Measurements from ENCODE around the gene MSI1.
"Not testable (repeated sequence)": the region's sequence is repeated elsewhere in the genome, so short reads cannot be mapped to it uniquely, and the experiment has no call there.

The MSI1 gene

GRCh38 chr12:120356567-120357030 lies 12.4 kb downstream of the MSI1 start:
- peak overlapping the region; percentile 68 for H3K27ac Mint-ChIP-seq
- no peak overlapping the region for H3K4me3 Mint-ChIP-seq
- no peaks in the 10 kb centered on the region for H3K9me3 Mint-ChIP-seq
- DNase-seq (peak; percentile 56), ATAC-seq (replicated peaks) (peak; percentile 93 to 97)
- peaks cover 2 to 3% of the 10 kb centered on the region in 2 donors for H3K4me1 Mint-ChIP-seq
- H3K27me3 Mint-ChIP-seq, result peaks cover 46 to 61% of the 10 kb centered on the region in 2 donors
- H3K36me3 Mint-ChIP-seq, result no peaks in the 10 kb centered on the region

DNA sequence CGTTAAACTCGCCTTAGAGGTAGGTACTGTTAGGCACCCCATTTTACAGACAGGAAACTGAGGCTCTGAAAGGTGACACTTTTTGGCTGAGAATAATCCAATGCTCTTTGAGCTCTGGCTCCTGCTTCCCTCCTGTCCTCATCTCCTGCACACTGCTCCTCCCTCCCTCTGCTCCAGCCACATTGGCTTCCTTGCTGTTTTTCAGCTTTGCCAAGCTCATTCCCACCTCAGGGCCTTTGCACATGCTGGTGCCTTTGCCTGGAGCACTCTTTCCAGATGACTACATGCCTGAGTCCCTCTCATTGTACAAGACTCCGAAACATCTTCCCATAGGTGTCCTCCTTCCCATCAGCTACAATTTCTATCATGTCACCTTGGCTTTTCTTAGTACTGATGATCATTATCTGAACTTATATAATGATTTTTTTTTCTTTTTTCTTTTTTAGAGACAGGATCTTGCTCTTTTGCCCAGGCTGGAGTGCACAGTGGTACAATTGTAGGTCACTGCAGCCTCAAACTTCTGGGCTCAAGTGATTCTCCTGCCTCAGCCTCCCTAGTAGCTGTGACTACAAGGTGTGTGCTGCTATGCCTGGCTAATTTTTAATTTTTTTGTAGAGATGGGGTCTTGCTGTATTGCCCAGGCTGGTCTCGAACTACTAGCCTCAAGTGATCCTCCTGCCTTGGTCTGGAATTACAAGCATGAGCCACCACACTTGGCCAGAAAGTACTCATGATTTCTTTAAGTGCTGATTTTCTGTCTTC lies 15.2 kb downstream of the MSI1 start:
- peaks cover 32 to 51% of the 10 kb centered on the region in 2 donors for H3K27me3 Mint-ChIP-seq
- no peak overlapping the region for H3K27ac Mint-ChIP-seq
- H3K4me3 Mint-ChIP-seq, result no peak overlapping the region
- DNase-seq (no peak), ATAC-seq (replicated peaks) (no peak)
- no peaks in the 10 kb centered on the region for H3K9me3 Mint-ChIP-seq
- H3K4me1 Mint-ChIP-seq, result peaks cover 0 to 3% of the 10 kb centered on the region in 2 donors
- no peaks in the 10 kb centered on the region for H3K36me3 Mint-ChIP-seq

- Mint-ChIP-seq H3K4me3 (no peak overlapping the region), H3K9me3 (no peaks in the 10 kb centered on the region), H3K36me3 (no peaks in the 10 kb centered on the region), H3K27ac (no peak overlapping the region), H3K27me3 (peaks cover 31 to 49% of the 10 kb centered on the region in 2 donors), H3K4me1 (peaks cover 0 to 3% of the 10 kb centered on the region in 2 donors)
- ATAC-seq (replicated peaks) (no peak), DNase-seq (no peak)
These were observed 15.8 kb downstream of the MSI1 start for GRCh38 chr12:120353136-120353535.

DNA sequence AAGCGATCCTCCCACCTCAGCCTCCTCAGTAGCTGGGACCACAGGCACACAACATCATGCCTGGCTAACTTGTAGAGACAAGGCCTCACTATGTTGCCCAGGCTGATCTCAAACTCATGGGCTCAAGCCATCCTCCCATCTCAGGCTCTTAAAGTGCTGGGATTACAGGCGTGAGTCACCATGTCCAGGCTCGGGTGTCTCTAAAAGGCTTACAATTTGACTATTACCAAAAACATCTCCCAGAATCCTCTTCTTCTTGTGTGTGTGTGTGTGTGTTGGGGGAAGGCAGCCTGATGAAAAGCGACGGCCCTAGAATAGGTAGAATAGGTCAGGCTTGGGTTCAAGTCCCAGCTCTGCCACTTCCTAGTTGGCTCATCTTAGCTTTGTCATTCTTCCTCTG lies 16.8 kb downstream of the MSI1 start:
- H3K27me3 Mint-ChIP-seq, result peaks cover 25 to 44% of the 10 kb centered on the region in 2 donors
- H3K36me3 Mint-ChIP-seq, result no peaks in the 10 kb centered on the region
- no peak overlapping the region for H3K27ac Mint-ChIP-seq
- peaks cover 0 to 3% of the 10 kb centered on the region in 2 donors for H3K4me1 Mint-ChIP-seq
- H3K9me3 Mint-ChIP-seq, result no peaks in the 10 kb centered on the region
- ATAC-seq (replicated peaks), result no peak
- H3K4me3 Mint-ChIP-seq, result no peak overlapping the region
- DNase-seq, result no peak

GRCh38 chr12:120350576-120351350 lies 18.2 kb downstream of the MSI1 start:
- H3K27me3 Mint-ChIP-seq, result peaks cover 30 to 49% of the 10 kb centered on the region in 2 donors
- H3K4me1 Mint-ChIP-seq, result no peaks in the 10 kb centered on the region
- H3K9me3 Mint-ChIP-seq, result no peaks in the 10 kb centered on the region
- H3K36me3 Mint-ChIP-seq, result no peaks in the 10 kb centered on the region
- no peak overlapping the region for H3K27ac Mint-ChIP-seq
- H3K4me3 Mint-ChIP-seq, result no peak overlapping the region
- DNase-seq, result no peak
- ATAC-seq (replicated peaks), result no peak

- Mint-ChIP-seq H3K9me3 (no peaks in the 10 kb centered on the region), H3K36me3 (no peaks in the 10 kb centered on the region), H3K27ac (no peak overlapping the region), H3K27me3 (peaks cover 31 to 38% of the 10 kb centered on the region in 2 donors), H3K4me3 (no peak overlapping the region), H3K4me1 (no peaks in the 10 kb centered on the region)
- ATAC-seq (replicated peaks), result no peak
- no peak for DNase-seq
These were observed 21.2 kb downstream of the MSI1 start for GRCh38 chr12:120347766-120348165.

DNA sequence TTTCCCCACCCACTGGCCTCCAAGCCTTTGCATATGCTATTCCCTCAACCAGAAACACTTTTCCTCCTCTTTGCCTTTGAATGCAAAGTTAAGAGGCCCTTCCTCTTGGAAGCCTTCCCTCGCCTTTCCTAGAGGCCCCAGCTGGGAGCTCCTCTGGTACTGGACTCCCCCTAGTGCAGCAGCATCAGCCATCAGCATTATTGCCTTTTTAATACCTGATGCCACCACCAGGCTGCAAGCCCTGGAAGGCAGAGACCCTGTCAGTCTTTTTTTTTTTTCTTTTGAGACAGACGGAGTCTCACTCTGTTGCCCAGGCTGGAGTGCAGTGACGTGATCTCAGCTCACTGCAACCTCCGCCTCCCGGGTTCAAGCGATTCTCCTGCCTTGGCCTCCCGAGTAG lies 22.3 kb downstream of the MSI1 start:
- no peak for ATAC-seq (replicated peaks)
- H3K27ac Mint-ChIP-seq, result peak overlapping the region; percentile 44
- H3K27me3 Mint-ChIP-seq, result peaks cover 26 to 40% of the 10 kb centered on the region in 2 donors
- no peak overlapping the region for H3K4me3 Mint-ChIP-seq
- DNase-seq, result no peak
- H3K9me3 Mint-ChIP-seq, result no peaks in the 10 kb centered on the region
- H3K36me3 Mint-ChIP-seq, result no peaks in the 10 kb centered on the region
- H3K4me1 Mint-ChIP-seq, result no peaks in the 10 kb centered on the region

DNA sequence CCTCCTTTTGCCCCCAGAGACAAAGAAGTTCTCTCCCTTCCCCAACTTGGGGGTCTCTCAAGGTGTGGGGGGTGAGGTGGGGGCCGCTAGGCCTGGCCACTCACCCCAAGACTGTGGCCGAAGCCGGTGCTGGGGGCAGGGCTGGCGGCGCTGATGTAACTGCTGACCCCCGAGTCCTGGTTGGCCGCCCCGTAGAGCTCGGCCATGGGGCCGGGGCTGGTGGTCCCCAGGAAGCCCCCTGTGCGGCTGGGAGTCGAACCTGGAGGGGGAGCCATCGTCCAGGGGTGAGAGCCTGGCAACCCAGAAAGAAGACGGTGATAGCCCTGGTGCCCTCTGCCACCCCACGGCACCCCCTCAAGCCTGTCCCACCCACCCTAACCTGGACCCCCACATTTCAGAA lies 22.9 kb downstream of the MSI1 start:
- no peak for DNase-seq
- H3K9me3 Mint-ChIP-seq, result no peaks in the 10 kb centered on the region
- H3K4me3 Mint-ChIP-seq, result no peak overlapping the region
- no peaks in the 10 kb centered on the region for H3K4me1 Mint-ChIP-seq
- no peaks in the 10 kb centered on the region for H3K36me3 Mint-ChIP-seq
- no peak for ATAC-seq (replicated peaks)
- H3K27me3 Mint-ChIP-seq, result peaks cover 24 to 46% of the 10 kb centered on the region in 2 donors
- H3K27ac Mint-ChIP-seq, result no peak overlapping the region

- no peak overlapping the region for H3K27ac Mint-ChIP-seq
- H3K36me3 Mint-ChIP-seq, result no peaks in the 10 kb centered on the region
- peaks cover 1 to 2% of the 10 kb centered on the region in 2 donors for H3K9me3 Mint-ChIP-seq
- no peaks in the 10 kb centered on the region for H3K4me1 Mint-ChIP-seq
- H3K27me3 Mint-ChIP-seq, result peaks cover 20 to 33% of the 10 kb centered on the region in 2 donors
- ATAC-seq (replicated peaks) (no peak), DNase-seq (no peak)
- H3K4me3 Mint-ChIP-seq, result no peak overlapping the region
These were observed 25.3 kb downstream of the MSI1 start for GRCh38 chr12:120343692-120344091.

- Mint-ChIP-seq H3K27me3 (peaks cover 19 to 30% of the 10 kb centered on the region in 2 donors), H3K9me3 (peaks cover 6% of the 10 kb centered on the region in 2 donors), H3K27ac (no peak overlapping the region), H3K36me3 (peaks cover 0 to under 1% of the 10 kb centered on the region in 2 donors), H3K4me3 (no peak overlapping the region), H3K4me1 (no peaks in the 10 kb centered on the region)
- no peak for ATAC-seq (replicated peaks)
- no peak for DNase-seq
These were observed 25.9 kb downstream of the MSI1 start for GRCh38 chr12:120343039-120343537.

- H3K9me3 Mint-ChIP-seq, result peaks cover 12 to 13% of the 10 kb centered on the region in 2 donors
- no peak for DNase-seq
- peaks cover 15 to 26% of the 10 kb centered on the region in 2 donors for H3K27me3 Mint-ChIP-seq
- peaks cover 0 to 7% of the 10 kb centered on the region in 2 donors for H3K36me3 Mint-ChIP-seq
- no peak for ATAC-seq (replicated peaks)
- H3K4me3 Mint-ChIP-seq, result no peak overlapping the region
- H3K27ac Mint-ChIP-seq, result no peak overlapping the region
- no peaks in the 10 kb centered on the region for H3K4me1 Mint-ChIP-seq
These were observed 26.6 kb downstream of the MSI1 start for GRCh38 chr12:120342175-120343038.

GRCh38 chr12:120339256-120339655 lies 29.7 kb downstream of the MSI1 start:
- Mint-ChIP-seq H3K4me3 (no peak overlapping the region), H3K9me3 (peaks cover 25 to 26% of the 10 kb centered on the region in 2 donors), H3K36me3 (peaks cover 0 to 12% of the 10 kb centered on the region in 2 donors), H3K27me3 (peaks cover 9% of the 10 kb centered on the region in 2 donors), H3K4me1 (peaks cover 8 to 12% of the 10 kb centered on the region in 2 donors), H3K27ac (no peak overlapping the region)
- ATAC-seq (replicated peaks), result no peak
- no peak for DNase-seq

DNA sequence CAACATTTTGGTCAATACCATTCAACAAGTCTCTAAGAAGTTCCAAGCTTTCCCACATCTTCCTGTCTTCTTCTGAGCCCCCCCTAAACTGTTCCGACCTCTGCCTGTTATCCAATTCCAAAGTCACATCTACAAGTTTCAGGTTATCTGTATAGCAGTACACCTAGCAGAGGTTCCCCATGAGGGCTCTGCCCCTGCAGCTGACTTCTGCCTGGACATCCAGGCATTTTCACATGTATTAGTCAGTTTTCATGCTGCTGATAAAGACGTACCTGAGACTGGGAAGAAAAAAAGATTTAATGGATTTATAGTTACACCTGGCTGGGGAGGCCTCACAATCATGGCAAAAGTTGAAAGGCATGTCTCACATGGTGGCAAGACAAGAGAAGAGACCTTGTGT lies 31.2 kb downstream of the MSI1 start:
- Mint-ChIP-seq H3K36me3 (peaks cover 0 to 12% of the 10 kb centered on the region in 2 donors), H3K9me3 (peaks cover 25 to 26% of the 10 kb centered on the region in 2 donors)

DNA sequence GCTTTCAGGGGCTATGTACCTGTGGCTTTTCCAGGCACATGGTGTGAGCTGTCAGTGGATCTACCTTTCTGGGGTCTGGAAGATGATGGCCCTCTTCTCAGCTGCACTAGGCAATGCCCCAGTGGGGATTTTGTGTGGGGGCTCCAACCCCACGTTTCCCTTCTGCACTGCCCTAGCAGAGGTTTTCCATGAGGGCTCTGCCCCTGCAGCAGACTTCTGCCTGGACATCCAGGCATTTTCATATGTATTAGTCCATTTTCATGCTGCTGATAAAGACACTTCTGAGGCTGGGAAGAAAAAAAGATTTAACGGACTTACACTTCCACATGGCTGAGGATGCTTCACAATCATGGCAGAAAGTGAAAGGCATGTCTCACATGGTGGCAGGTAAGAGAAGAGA lies 32.6 kb downstream of the MSI1 start:
- not testable (repeated sequence) for H3K27me3 Mint-ChIP-seq; DNase-seq; H3K27ac Mint-ChIP-seq; H3K4me3 Mint-ChIP-seq; ATAC-seq (replicated peaks)
- Mint-ChIP-seq H3K9me3 (peaks cover 25 to 26% of the 10 kb centered on the region in 2 donors), H3K36me3 (peaks cover 0 to 12% of the 10 kb centered on the region in 2 donors), H3K4me1 (peaks cover 8 to 12% of the 10 kb centered on the region in 2 donors)

More for the DNA sequence above, 31.2 kb downstream of the MSI1 start:
- Mint-ChIP-seq H3K27me3 (peaks cover 4 to 9% of the 10 kb centered on the region in 2 donors), H3K4me3 (no peak overlapping the region), H3K4me1 (peaks cover 8 to 12% of the 10 kb centered on the region in 2 donors), H3K27ac (peak overlapping the region; percentile 77)
- DNase-seq (no peak), ATAC-seq (replicated peaks) (no peak)
